Upper lobe of left lung (tissue), 6 donors: ENCODE results near the gene RAI1. TPM values are rescaled to one million over a fixed set of nuclear protein-coding genes. Genes with fewer than 3 reads are reported as not detected.

ENCODE experiments used
- ATAC-seq, 2 donors: fragments of 200-7000 bp; cut with Tn5 transposase; one replicate each; pipeline ENCODE4 v1.9.1; 2022; ENCODE audit warnings: mild to moderate bottlenecking in 2 of 2, moderate library complexity in 2 of 2; ENCODE audit not compliant: low FRiP score in 2 of 2
- DNase-seq, 2 donors: peaks; one replicate each; pipeline ENCODE4 v3.0.0-alpha.2; 2019 to 2020
- H3K27ac ChIP-seq, 4 donors: fragments of 200-600 bp; sonication (generic); one replicate each; pipeline ENCODE4 v1.5.1; 2016 to 2019
- H3K27me3 ChIP-seq, 4 donors: fragments of 200-600 bp; sonication (generic); one replicate each; pipeline ENCODE4 v1.5.1; 2017 to 2019
- H3K36me3 ChIP-seq, 4 donors: fragments of 200-600 bp; sonication (generic); one replicate each; pipeline ENCODE4 v1.5.1; 2016 to 2019
- H3K4me1 ChIP-seq, 4 donors: fragments of 200-600 bp; sonication (generic); one replicate each; pipeline ENCODE4 v1.5.1; 2018 to 2019
- H3K4me3 ChIP-seq, 4 donors: fragments of 200-600 bp; sonication (generic); one replicate each; pipeline ENCODE4 v1.5.1; 2017 to 2019; ENCODE audit warnings: mild to moderate bottlenecking in 2 of 4, moderate library complexity in 1 of 4
- H3K9me3 ChIP-seq, 4 donors: fragments of 200-600 bp; sonication (generic); one replicate each; pipeline ENCODE4 v1.5.1; 2018 to 2019
- CTCF ChIP-seq, 6 experiments: fragments of 450-650 bp in 4 of 6; fragments of 200-600 bp in 2 of 6; sonication (generic) in 2 of 6; IDR thresholded peaks; one replicate each; pipeline ENCODE4 v1.5.1; 2016 to 2019; ENCODE audit warnings: antibody characterized with exemption in 6 of 6
- EP300 ChIP-seq, 4 donors: sonication (generic); formaldehyde crosslinking; IDR thresholded peaks; one replicate each; pipeline ENCODE4 v1.5.1; 2017; ENCODE audit warnings: antibody characterized with exemption in 4 of 4, control low read depth in 2 of 4
- POLR2A ChIP-seq, 4 donors: fragments of 450-650 bp; IDR thresholded peaks; one replicate each; pipeline ENCODE4 v1.5.1; 2016 to 2017; ENCODE audit warnings: antibody characterized with exemption in 4 of 4, mild to moderate bottlenecking in 2 of 4
- POLR2AphosphoS5 ChIP-seq, 2 donors: sonication (generic); formaldehyde crosslinking; IDR thresholded peaks; one replicate each; pipeline ENCODE4 v1.5.1; 2017; ENCODE audit warnings: antibody characterized with exemption in 2 of 2
- WGBS, 2 donors: methylation state at CpG; one replicate each; pipeline ENCODE4 v1.1.5; 2017 to 2018; 5-methylcytosine and 5-hydroxymethylcytosine counted together
- total RNA-seq, 6 donors: library from RNA; depleted of rRNA in 4 of 6; stranded (reverse); fragments of >200 nt in 4 of 6; gene quantifications; one replicate each; pipeline versions ENCODE4 v1.1.0 to v1.2.1, GENCODE V29; 2016 to 2021
- donor health status: DM: no; HTN: no; CAD: no; lungs with moderate emphysema.
- donor health status: DM: no; HTN: yes; CAD: no; lungs with severe emphysema.

RAI1 gene
- total RNA-seq, 6 donors from 2014 or later = 33.8 to 76.6 (median 41.2) TPM

- Histone ChIP-seq H3K27ac (no peak overlapping the region), H3K4me1 (peaks cover 0 to 5% (median 1%) of the 10 kb centered on the region in 4 donors), H3K36me3 (no peaks in the 10 kb centered on the region), H3K9me3 (peaks cover 0 to 3% (median 0%) of the 10 kb centered on the region in 4 donors), H3K4me3 (no peak overlapping the region), H3K27me3 (no peaks in the 10 kb centered on the region)
- DNase-seq (no peak), ATAC-seq (no peak)
- TF ChIP-seq POLR2A (IDR thresholded peaks at IDR 0.05) (no peak), CTCF (IDR thresholded peaks at IDR 0.05) (no peak), POLR2AphosphoS5 (IDR thresholded peaks at IDR 0.05) (no peak), EP300 (IDR thresholded peaks at IDR 0.05) (no peak)
- 93 to 100% methylated on average over 2 of the region's 2 CpGs for WGBS, 2 donors
Observed at GRCh38 chr17:17645961-17646360, 35.3 kb upstream of the RAI1 start.

GRCh38 chr17:17647524-17648178, 33.6 kb upstream of the RAI1 start:
- TF ChIP-seq POLR2A (IDR thresholded peaks at IDR 0.05) (no peak), CTCF (IDR thresholded peaks at IDR 0.05) (no peak), POLR2AphosphoS5 (IDR thresholded peaks at IDR 0.05) (no peak), EP300 (IDR thresholded peaks at IDR 0.05) (no peak)
- peaks cover 0 to 3% (median 0%) of the 10 kb centered on the region in 4 donors for H3K9me3 ChIP-seq
- no peaks in the 10 kb centered on the region for H3K27me3 ChIP-seq
- WGBS, 2 donors = 80 to 94% methylated on average over 14 of the region's 14 CpGs
- no peak for ATAC-seq
- DNase-seq = no peak
- no peaks in the 10 kb centered on the region for H3K36me3 ChIP-seq
- H3K27ac ChIP-seq = no peak overlapping the region
- H3K4me3 ChIP-seq = no peak overlapping the region
- H3K4me1 ChIP-seq = no peaks in the 10 kb centered on the region

- no peak for ATAC-seq
- 71 to 72% methylated on average over 7 of the region's 7 CpGs for WGBS, 2 donors
- DNase-seq = no peak
- peaks cover 0 to 3% (median 0%) of the 10 kb centered on the region in 4 donors for H3K9me3 ChIP-seq
- no peaks in the 10 kb centered on the region for H3K36me3 ChIP-seq
- no peaks in the 10 kb centered on the region for H3K27me3 ChIP-seq
- no peak for TF ChIP-seq POLR2A (IDR thresholded peaks at IDR 0.05)
- no peak for TF ChIP-seq POLR2AphosphoS5 (IDR thresholded peaks at IDR 0.05)
- TF ChIP-seq CTCF (IDR thresholded peaks at IDR 0.05) = no peak
- H3K4me3 ChIP-seq = no peak overlapping the region
- no peaks in the 10 kb centered on the region for H3K4me1 ChIP-seq
- H3K27ac ChIP-seq = no peak overlapping the region
Observed at GRCh38 chr17:17648762-17649161, 32.5 kb upstream of the RAI1 start.

GRCh38 chr17:17650959-17651358, 30.3 kb upstream of the RAI1 start:
- H3K4me3 ChIP-seq = no peak overlapping the region
- H3K4me1 ChIP-seq = no peaks in the 10 kb centered on the region
- no peak for ATAC-seq
- 88 to 92% methylated on average over 1 of the region's 1 CpG for WGBS, 2 donors
- H3K9me3 ChIP-seq = no peaks in the 10 kb centered on the region
- H3K27ac ChIP-seq = no peak overlapping the region
- TF ChIP-seq POLR2AphosphoS5 (IDR thresholded peaks at IDR 0.05) = no peak
- TF ChIP-seq EP300 (IDR thresholded peaks at IDR 0.05) = no peak
- TF ChIP-seq CTCF (IDR thresholded peaks at IDR 0.05) = no peak
- TF ChIP-seq POLR2A (IDR thresholded peaks at IDR 0.05) = no peak
- no peak for DNase-seq
- no peaks in the 10 kb centered on the region for H3K27me3 ChIP-seq
- no peaks in the 10 kb centered on the region for H3K36me3 ChIP-seq

- WGBS, 2 donors = 69 to 85% methylated on average over 3 of the region's 3 CpGs
- ATAC-seq = peak in 1 of 2 donors; percentile 22
- TF ChIP-seq POLR2A (IDR thresholded peaks at IDR 0.05) = no peak
- no peak for TF ChIP-seq CTCF (IDR thresholded peaks at IDR 0.05)
- TF ChIP-seq EP300 (IDR thresholded peaks at IDR 0.05) = no peak
- TF ChIP-seq POLR2AphosphoS5 (IDR thresholded peaks at IDR 0.05) = no peak
- Histone ChIP-seq H3K27ac (no peak overlapping the region), H3K4me3 (no peak overlapping the region), H3K36me3 (no peaks in the 10 kb centered on the region), H3K4me1 (no peaks in the 10 kb centered on the region), H3K9me3 (no peaks in the 10 kb centered on the region), H3K27me3 (no peaks in the 10 kb centered on the region)
- DNase-seq = no peak
Observed at GRCh38 chr17:17653343-17653742, 27.9 kb upstream of the RAI1 start.
